HG02884 (cell line): ENCODE data around the gene GLIS2.

ENCODE experiments used
- ATAC-seq: cut with Tn5 transposase; IDR thresholded peaks from one replicate; pipeline ENCODE4 v1.9.1; 2021; ENCODE audit warnings: mild to moderate bottlenecking, moderate library complexity; ENCODE audit not compliant: unreplicated experiment

Gene GLIS2

GRCh38 chr16:4297480-4297879 is 18.4 kb upstream of the GLIS2 start:
- ATAC-seq, result no peak

- no peak for ATAC-seq
Observed at GRCh38 chr16:4298761-4299522, 16.9 kb upstream of the GLIS2 start.

- ATAC-seq, result no peak
Observed at GRCh38 chr16:4301177-4301576, 14.7 kb upstream of the GLIS2 start.

- no peak for ATAC-seq
Observed at GRCh38 chr16:4301968-4302367, 13.9 kb upstream of the GLIS2 start.

GRCh38 chr16:4303973-4304372 is 11.9 kb upstream of the GLIS2 start:
- ATAC-seq, result no peak

- ATAC-seq, result no peak
Observed at GRCh38 chr16:4306470-4307214, 9.2 kb upstream of the GLIS2 start.

GRCh38 chr16:4307215-4308037 is 8.4 kb upstream of the GLIS2 start:
- peak; percentile 83 for ATAC-seq

GRCh38 chr16:4309102-4309832 is 6.6 kb upstream of the GLIS2 start:
- no peak for ATAC-seq

- no peak for ATAC-seq
Observed at GRCh38 chr16:4309833-4310266, 6.0 kb upstream of the GLIS2 start.

GRCh38 chr16:4313563-4314531 is 2.0 kb upstream of the GLIS2 start:
- ATAC-seq, result no peak

GRCh38 chr16:4314532-4315185 is 1.2 kb upstream of the GLIS2 start:
- no peak for ATAC-seq

- no peak for ATAC-seq
Observed at GRCh38 chr16:4316108-4316863, 419 bp downstream of the GLIS2 start.

- ATAC-seq, result no peak
Observed at GRCh38 chr16:4316864-4317531, 1.1 kb downstream of the GLIS2 start.

GRCh38 chr16:4317532-4318450 is 1.9 kb downstream of the GLIS2 start:
- ATAC-seq, result no peak

GRCh38 chr16:4318451-4318910 is 2.6 kb downstream of the GLIS2 start:
- no peak for ATAC-seq

GRCh38 chr16:4318967-4319366 is 3.1 kb downstream of the GLIS2 start:
- no peak for ATAC-seq
